HepG2 (cell line): ENCODE results near the gene C14orf93. TPM values are rescaled to one million over a fixed set of nuclear protein-coding genes. Genes with fewer than 3 reads are reported as not detected.
A peak's percentile ranks its signal among the peaks of the same experiment; 100 is the strongest.

Experiments
- AKAP8 ChIP-seq: sonication (generic); formaldehyde crosslinking; IDR thresholded peaks from 2 replicates; pipeline ENCODE4 v1.5.1; 2020; ENCODE audit warnings: mild to moderate bottlenecking, missing genetic modification reagents
- ARHGAP35 ChIP-seq: sonication (generic); formaldehyde crosslinking; IDR thresholded peaks from 2 replicates; pipeline ENCODE4 v1.9.0; 2022; ENCODE audit warnings: mild to moderate bottlenecking, inconsistent platforms, moderate library complexity, missing genetic modification reagents, borderline replicate concordance
- ATAD3A ChIP-seq: sonication (generic); formaldehyde crosslinking; IDR thresholded peaks from 2 replicates; pipeline ENCODE4 v1.4.0; 2020; ENCODE audit warnings: missing genetic modification reagents
- ATF7 ChIP-seq, 2 experiments: fragments of 450-650 bp in 1 of 2; sonication (generic) in 1 of 2; formaldehyde crosslinking in 1 of 2; IDR thresholded peaks; 2 replicates each; pipeline versions ENCODE4 v1.4.0 to v1.6.1; 2016 to 2020; ENCODE audit warnings: antibody characterized with exemption in 1 of 2, mild to moderate bottlenecking in 1 of 2, missing genetic modification reagents in 1 of 2
- DZIP1 ChIP-seq: sonication (generic); formaldehyde crosslinking; IDR thresholded peaks from 2 replicates; pipeline ENCODE4 v1.5.0; 2020; ENCODE audit warnings: mild to moderate bottlenecking, missing genetic modification reagents
- EED ChIP-seq: sonication (generic); formaldehyde crosslinking; IDR thresholded peaks from 2 replicates; pipeline ENCODE4 v1.5.0; 2020; ENCODE audit warnings: mild to moderate bottlenecking, missing genetic modification reagents
- GTF2F1 ChIP-seq: fragments of 150-350 bp; IDR thresholded peaks from 2 replicates; pipeline ENCODE4 v1.6.1; 2014; ENCODE audit warnings: low read length
- JARID2 ChIP-seq: sonication (generic); formaldehyde crosslinking; IDR thresholded peaks from 2 replicates; pipeline ENCODE4 v1.8.1; 2023; ENCODE audit warnings: missing genetic modification reagents, inconsistent platforms; ENCODE audit not compliant: insufficient replicate concordance
- KDM5B ChIP-seq: sonication (generic); formaldehyde crosslinking; IDR thresholded peaks from 2 replicates; pipeline ENCODE4 v1.4.0; 2020; ENCODE audit warnings: missing genetic modification reagents, mild to moderate bottlenecking, borderline replicate concordance
- MTA1 ChIP-seq: sonication (generic); formaldehyde crosslinking; IDR thresholded peaks from 2 replicates; pipeline ENCODE4 v1.4.0; 2020; ENCODE audit warnings: missing genetic modification reagents, mild to moderate bottlenecking, borderline replicate concordance
- MXD3 ChIP-seq: IDR thresholded peaks from 2 replicates; pipeline ENCODE4 v1.6.1; 2016; ENCODE audit warnings: mild to moderate bottlenecking, missing biosample characterization, missing genetic modification reagents
- PHF5A ChIP-seq: IDR thresholded peaks from one replicate; pipeline ENCODE4 v1.6.1; 2018; ENCODE audit warnings: low read depth, missing genetic modification reagents; ENCODE audit not compliant: unreplicated experiment
- SCMH1 ChIP-seq: sonication (generic); formaldehyde crosslinking; IDR thresholded peaks from 2 replicates; pipeline ENCODE4 v1.9.0; 2021; ENCODE audit warnings: missing genetic modification reagents, mild to moderate bottlenecking, borderline replicate concordance
- SIX4 ChIP-seq: sonication (generic); formaldehyde crosslinking; IDR thresholded peaks from 2 replicates; pipeline ENCODE4 v1.4.0; 2020; ENCODE audit warnings: missing genetic modification reagents
- SRSF9 ChIP-seq: fragments of 200-400 bp; formaldehyde crosslinking; IDR thresholded peaks from 2 replicates; pipeline ENCODE4 v1.6.1; 2018; ENCODE audit warnings: borderline replicate concordance, mild to moderate bottlenecking, low read depth, low read length; ENCODE audit not compliant: insufficient read depth, poor library complexity, severe bottlenecking
- TAF15 ChIP-seq: fragments of 200-400 bp; formaldehyde crosslinking; IDR thresholded peaks from one replicate; pipeline ENCODE4 v1.6.1; 2018; ENCODE audit warnings: mild to moderate bottlenecking, low read depth, low read length; ENCODE audit not compliant: poor library complexity, severe bottlenecking
- ZBTB3 ChIP-seq: sonication (generic); formaldehyde crosslinking; IDR thresholded peaks from 2 replicates; pipeline ENCODE4 v1.4.0; 2020; ENCODE audit warnings: low read depth, mild to moderate bottlenecking, moderate library complexity, missing genetic modification reagents, borderline replicate concordance
- ZNF160 ChIP-seq: sonication (generic); formaldehyde crosslinking; IDR thresholded peaks from 2 replicates; pipeline ENCODE4 v1.8.0; 2022; ENCODE audit warnings: mild to moderate bottlenecking, inconsistent platforms, missing genetic modification reagents
- ZNF263 ChIP-seq: sonication (generic); formaldehyde crosslinking; IDR thresholded peaks from 2 replicates; pipeline ENCODE4 v1.4.0; 2020; ENCODE audit warnings: missing genetic modification reagents
- ZNF3 ChIP-seq: IDR thresholded peaks from 2 replicates; pipeline ENCODE4 v1.7.0; 2017; ENCODE audit warnings: inconsistent platforms
- ZNF343 ChIP-seq: sonication (generic); formaldehyde crosslinking; IDR thresholded peaks from 2 replicates; pipeline ENCODE4 v1.4.0; 2020; ENCODE audit warnings: mild to moderate bottlenecking, missing genetic modification reagents
- ZNF597 ChIP-seq: sonication (generic); formaldehyde crosslinking; IDR thresholded peaks from 2 replicates; pipeline ENCODE4 v1.5.0; 2020; ENCODE audit warnings: missing genetic modification reagents
- ZNF672 ChIP-seq: sonication (generic); formaldehyde crosslinking; IDR thresholded peaks from 2 replicates; pipeline ENCODE4 v1.8.1; 2022; ENCODE audit warnings: missing genetic modification reagents
- ZNF740 ChIP-seq: sonication (generic); formaldehyde crosslinking; IDR thresholded peaks from 2 replicates; pipeline ENCODE4 v1.4.0; 2020; ENCODE audit warnings: missing genetic modification reagents
- ZNF788 ChIP-seq: sonication (generic); formaldehyde crosslinking; IDR thresholded peaks from 2 replicates; pipeline ENCODE4 v1.5.0; 2020; ENCODE audit warnings: mild to moderate bottlenecking, missing genetic modification reagents, borderline replicate concordance
- ZNF790 ChIP-seq: sonication (generic); formaldehyde crosslinking; IDR thresholded peaks from 2 replicates; pipeline ENCODE4 v1.8.0; 2022; ENCODE audit warnings: missing genetic modification reagents, mild to moderate bottlenecking, borderline replicate concordance
- polyA plus RNA-seq, 8 experiments: library from polyadenylated mRNA; depleted of rRNA in 3 of 8; stranded (reverse) in 7 of 8; unstranded in 1 of 8; fragments of >200 nt; fragmentation: Illumina TruSeq in 4 of 8; extraction: Trizol in 4 of 8; gene quantifications; 2 replicates each; pipeline versions ENCODE4 v1.2.1 to v1.2.3, GENCODE V29; 2011 to 2016; ENCODE audit warnings: low read depth in 4 of 8, missing spikeins in 1 of 8, mixed read lengths in 1 of 8; ENCODE audit not compliant: insufficient read depth in 1 of 8
- total RNA-seq, 5 experiments: library from RNA; depleted of rRNA; stranded (reverse); fragments of >200 nt; fragmentation: Illumina TruSeq; extraction: Trizol; gene quantifications; 2 replicates each; pipeline ENCODE4 v1.2.3, GENCODE V29; 2016; ENCODE audit warnings: low read depth in 1 of 5

C14orf93 gene
- total and polyA plus RNA-seq, 2 of the 13 experiments (the other 11 are each of a cell fraction or from before 2014, with no cell fraction given), result 11.4 to 22.5 TPM

- TF ChIP-seq SIX4 (CRISPR knock-in tag), result no peak
- peak; percentile 63 for TF ChIP-seq TAF15
- TF ChIP-seq MTA1 (CRISPR knock-in tag), result no peak
- no peak; the same call in 1 of the 2 replicates for TF ChIP-seq ATF7 (IDR thresholded peaks at IDR 0.05)
- TF ChIP-seq ATF7 (CRISPR knock-in tag; IDR thresholded peaks at IDR 0.05), result no peak
- no peak for TF ChIP-seq SRSF9
- TF ChIP-seq SCMH1 (CRISPR knock-in tag), result no peak
- TF ChIP-seq MXD3 (CRISPR knock-in tag), result no peak
- TF ChIP-seq GTF2F1, result no peak
- no peak for TF ChIP-seq JARID2 (CRISPR knock-in tag)
- TF ChIP-seq ZBTB3 (CRISPR knock-in tag), result no peak
- TF ChIP-seq ZNF343 (CRISPR knock-in tag), result no peak; the same call in 1 of the 2 replicates
- TF ChIP-seq ATAD3A (CRISPR knock-in tag), result no peak
- TF ChIP-seq EED (CRISPR knock-in tag), result no peak; the same call in 1 of the 2 replicates
- no peak for TF ChIP-seq ZNF788 (CRISPR knock-in tag)
- no peak for TF ChIP-seq PHF5A
- no peak for TF ChIP-seq ZNF597 (CRISPR knock-in tag)
- TF ChIP-seq ZNF263 (CRISPR knock-in tag), result no peak
- TF ChIP-seq ZNF672 (CRISPR knock-in tag), result peak; percentile 65; the same call in 1 of the 2 replicates
- no peak for TF ChIP-seq ARHGAP35 (CRISPR knock-in tag)
- no peak for TF ChIP-seq KDM5B (CRISPR knock-in tag)
- TF ChIP-seq ZNF790 (CRISPR knock-in tag), result no peak
- TF ChIP-seq ZNF3 (CRISPR knock-in tag), result no peak
- TF ChIP-seq ZNF740, result 0 out of 2 replicates have a peak, but pooled peaks have one; percentile 14
- TF ChIP-seq ZNF160 (CRISPR knock-in tag), result no peak
- TF ChIP-seq DZIP1 (CRISPR knock-in tag), result no peak
- no peak for TF ChIP-seq AKAP8 (CRISPR knock-in tag)
These were observed 47.2 kb upstream of the C14orf93 start, which contains the start of gene CDH24 (continued) for GRCh38 chr14:23056956-23057756.
